ENCODE data around the gene ATRN. TPM values are rescaled to one million over a fixed set of nuclear protein-coding genes. Genes with fewer than 3 reads are reported as not detected.

The ATRN gene
- total and polyA plus RNA-seq, 2 of the 8 experiments (the other 6 are each of a cell fraction or from before 2014, with no cell fraction given) = 12.0 to 17.4 TPM

- H2AFZ ChIP-seq (ENCODE audit: low read length) = no peak overlapping the region
- WGBS, 2 experiments (ENCODE audit: extremely low coverage in 1 of 2, insufficient coverage in 1 of 2, insufficient read length in 1 of 2, insufficient replicate concordance in 2 of 2, low coverage in 1 of 2, low lambda C conversion rate in 2 of 2, missing lambda C conversion rate in 1 of 2) = 86% methylated on average over 1 of the region's 1 CpG; no CpG with 5 or more reads in 1 of the 2 experiments
- TF ChIP-seq ATF2 (IDR thresholded peaks at IDR 0.05; ENCODE audit: low read length) (no peak), SIN3A (conservative IDR thresholded peaks at IDR 0.05 in 1 of 2, IDR thresholded peaks at IDR 0.05 in 1 of 2; ENCODE audit: low read depth in 1 of 2, low read length in 2 of 2) (no peak), TAF7 (optimal IDR thresholded peaks at IDR 0.05; ENCODE audit: borderline replicate concordance, low read depth, low read length) (no peak), GTF2F1 (IDR thresholded peaks at IDR 0.05; ENCODE audit: borderline replicate concordance, low read depth, low read length) (no peak), SP2 (IDR thresholded peaks at IDR 0.05; ENCODE audit: low read length) (no peak), NRF1 (IDR thresholded peaks at IDR 0.05; ENCODE audit: low read depth, low read length) (no peak), USF2 (IDR thresholded peaks at IDR 0.05; ENCODE audit: low read length) (no peak), CHD1 (IDR thresholded peaks at IDR 0.05; ENCODE audit: low read depth, low read length) (no peak), ATF3 (IDR thresholded peaks at IDR 0.05; ENCODE audit: insufficient read depth, low read depth, low read length) (no peak), ZNF274 (IDR thresholded peaks at IDR 0.05; ENCODE audit: borderline replicate concordance, extremely low read depth, low read length) (no peak), POU5F1 (IDR thresholded peaks at IDR 0.05; ENCODE audit: low read depth, low read length) (no peak)
These were observed 16.0 kb downstream of the ATRN start for GRCh38 chr20:3486850-3487249.

More at GRCh38 chr20:3486850-3487249, 16.0 kb downstream of the ATRN start:
- no peak overlapping the region for H4K5ac ChIP-seq (ENCODE audit: insufficient read length, low read depth, low read length)
- H4K91ac ChIP-seq (replicated peaks; ENCODE audit: insufficient read length, low read length) = no peak overlapping the region
- FAIRE-seq (no peak), DNase-seq (ENCODE audit: low read depth in 1 of 2, low spot score in 2 of 2) (no peak)
- no peak overlapping the region for H3K18ac ChIP-seq (ENCODE audit: extremely low read depth, low read length)
- no peak overlapping the region for H2BK15ac ChIP-seq (ENCODE audit: low read length)
- no peaks in the 10 kb centered on the region for H3K79me2 ChIP-seq (ENCODE audit: control insufficient read depth in 1 of 2, insufficient read depth in 2 of 2, low read length in 2 of 2)
- no peaks in the 10 kb centered on the region; a peak in 1 of 8 replicates for H3K36me3 ChIP-seq (ENCODE audit: control insufficient read depth in 2 of 4, insufficient read depth in 4 of 4, low read length in 3 of 4)
- peaks cover 0 to 1% of the 10 kb centered on the region in 2 experiments for H4K20me1 ChIP-seq (replicated peaks in 1 of 2; ENCODE audit: control insufficient read depth in 1 of 2, insufficient read depth in 2 of 2, low read length in 2 of 2)
- no peaks in the 10 kb centered on the region; a peak in 1 of 7 replicates for H3K27me3 ChIP-seq (replicated peaks in 1 of 4; ENCODE audit: control insufficient read depth in 3 of 4, extremely low read depth in 1 of 4, insufficient read depth in 3 of 4, low read length in 3 of 4)
- no peak overlapping the region for H3K4me3 ChIP-seq (ENCODE audit: extremely low read depth in 1 of 4, insufficient read depth in 2 of 4, low read depth in 3 of 4, low read length in 4 of 4)
- no peak overlapping the region for H2BK12ac ChIP-seq (ENCODE audit: low read depth, low read length)
- H3K4ac ChIP-seq (replicated peaks; ENCODE audit: insufficient read length, low read depth, low read length) = no peak overlapping the region
- H3K23me2 ChIP-seq (ENCODE audit: low read depth, low read length) = no peaks in the 10 kb centered on the region
- no peaks in the 10 kb centered on the region for H3K79me1 ChIP-seq (ENCODE audit: low read depth, low read length)
- H3K9ac ChIP-seq (replicated peaks in 1 of 4; ENCODE audit: extremely low read depth in 1 of 4, low read depth in 3 of 4, low read length in 3 of 4) = no peak overlapping the region
- H4K8ac ChIP-seq (ENCODE audit: extremely low read depth, insufficient read depth, low read length) = no peak overlapping the region
- H2BK5ac ChIP-seq (ENCODE audit: low read depth, low read length) = no peak overlapping the region
- H3K4me2 ChIP-seq (ENCODE audit: insufficient read depth in 1 of 2, low read depth in 2 of 2, low read length in 2 of 2) = no peak overlapping the region
- no peak overlapping the region for H2BK20ac ChIP-seq (ENCODE audit: low read length)
- peaks cover 6% of the 10 kb centered on the region in 2 experiments; a peak in 1 of 4 replicates for H3K9me3 ChIP-seq (ENCODE audit: insufficient read depth in 2 of 2, low read depth in 1 of 2, low read length in 1 of 2)
- H2BK120ac ChIP-seq (replicated peaks; ENCODE audit: low read depth, low read length) = no peak overlapping the region
- no peak overlapping the region for H3K27ac ChIP-seq (ENCODE audit: low read depth, low read length)
- no peak overlapping the region for H3K14ac ChIP-seq (ENCODE audit: insufficient read length)
- H3K4me1 ChIP-seq (replicated peaks in 1 of 4; ENCODE audit: control insufficient read depth in 3 of 4, insufficient read depth in 4 of 4, low read length in 3 of 4) = no peaks in the 10 kb centered on the region
- no peak overlapping the region for H2AK5ac ChIP-seq (ENCODE audit: low read depth, low read length)
- ChIA-PET POLR2A (ENCODE audit: partially characterized antibody) (no interaction called here), CTCF (ENCODE audit: partially characterized antibody) (no interaction called here)
- no peak overlapping the region for H3K23ac ChIP-seq (ENCODE audit: insufficient read length)
- H3K56ac ChIP-seq (replicated peaks; ENCODE audit: insufficient read length, low read depth, low read length) = no peak overlapping the region

All from H1 (cell line).